Measurements from ENCODE around the gene ELMO1. TPM values are rescaled to one million over a fixed set of nuclear protein-coding genes. Genes with fewer than 3 reads are reported as not detected.

ELMO1 gene
- total and polyA plus RNA-seq, 4 donors = 6.7 to 51.5 (median 14.8) TPM

DNA sequence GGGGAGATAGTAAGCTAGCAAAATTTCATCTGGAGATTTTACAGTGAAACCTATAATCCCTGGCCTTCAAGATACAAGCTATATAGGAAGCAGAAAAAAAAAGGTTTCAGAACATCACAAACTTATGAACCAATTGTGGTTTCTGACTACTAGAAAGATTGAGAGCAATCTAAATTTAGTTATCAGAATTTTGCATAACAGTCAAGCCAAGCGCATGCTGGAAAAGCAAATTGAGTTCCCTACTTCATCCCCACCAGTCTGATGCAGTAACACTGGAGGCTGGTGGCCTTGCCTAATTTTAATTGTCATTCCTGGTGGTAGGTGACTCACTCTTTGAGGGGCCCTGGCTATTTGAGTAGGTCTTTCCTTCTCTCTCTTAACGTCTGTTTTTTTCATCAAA is 46.3 kb upstream of the ELMO1 start:
- no peaks in the 10 kb centered on the region for H3K27me3 ChIP-seq (ENCODE audit: control insufficient read depth in 4 of 4, insufficient read depth in 4 of 4, low read length in 3 of 4)
- TF ChIP-seq FOXA1 (IDR thresholded peaks at IDR 0.05) = no peak
- no peak for TF ChIP-seq FOXA2 (IDR thresholded peaks at IDR 0.05)
- no peak for TF ChIP-seq HNF4A (conservative IDR thresholded peaks at IDR 0.05)
- no peak for TF ChIP-seq ATF3 (IDR thresholded peaks at IDR 0.05)
- TF ChIP-seq TAF1 (conservative IDR thresholded peaks at IDR 0.05) = no peak
- TF ChIP-seq MAX (IDR thresholded peaks at IDR 0.05) = no peak
- TF ChIP-seq YY1 (IDR thresholded peaks at IDR 0.05) = no peak
- no peak for TF ChIP-seq EGR1 (IDR thresholded peaks at IDR 0.05; ENCODE audit: low read depth in 2 of 2)
- no peak for TF ChIP-seq JUND (IDR thresholded peaks at IDR 0.05)
- TF ChIP-seq RAD21 (IDR thresholded peaks at IDR 0.05) = no peak
- TF ChIP-seq CTCF (IDR thresholded peaks at IDR 0.05; ENCODE audit: low read depth, low read length, missing input control) = no peak
- TF ChIP-seq GABPA (IDR thresholded peaks at IDR 0.05 in 1 of 2, conservative IDR thresholded peaks at IDR 0.05 in 1 of 2) = no peak
- no peak for TF ChIP-seq HNF4G (IDR thresholded peaks at IDR 0.05)
- no peak overlapping the region for H3K27ac ChIP-seq (ENCODE audit: low read depth in 1 of 2, low read length in 2 of 2)
- 52% methylated on average over 2 of the region's 2 CpGs for WGBS
- no peaks in the 10 kb centered on the region for H3K36me3 ChIP-seq (ENCODE audit: control insufficient read depth in 4 of 4, insufficient read depth in 3 of 4, low read depth in 1 of 4, low read length in 3 of 4)
- H3K4me1 ChIP-seq (ENCODE audit: control insufficient read depth in 4 of 4, insufficient read depth in 4 of 4, low read length in 3 of 4) = peaks cover 0 to 3% (median under 1%) of the 10 kb centered on the region in 4 donors
- no peak overlapping the region for H3K9ac ChIP-seq (ENCODE audit: low read depth in 1 of 2, low read length in 2 of 2)
- H3K4me3 ChIP-seq (ENCODE audit: low read depth in 1 of 3, low read length in 3 of 3) = no peak overlapping the region
- no peaks in the 10 kb centered on the region for H3K9me3 ChIP-seq (ENCODE audit: control insufficient read depth in 4 of 4, low read length in 3 of 4)
- DNase-seq (ENCODE audit: low spot score) = no peak

DNA sequence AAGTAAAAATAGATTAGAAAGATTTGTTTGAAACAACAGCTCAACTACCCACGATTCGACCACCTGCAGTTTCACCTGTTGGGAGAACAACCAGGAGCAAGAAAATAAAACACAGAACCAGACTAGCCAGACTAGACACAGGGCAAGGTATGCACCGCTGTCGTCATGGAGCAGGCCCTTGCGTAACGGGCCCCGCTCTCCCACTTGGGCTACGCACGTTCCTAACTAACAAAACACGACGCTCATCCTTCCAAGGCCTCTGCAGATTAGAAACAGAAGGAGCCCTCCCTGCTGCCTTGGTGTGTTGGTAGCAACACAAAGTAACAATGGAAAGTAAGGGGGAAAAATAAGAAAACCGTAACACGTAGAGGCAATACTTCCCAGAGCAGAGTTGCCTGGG is 45.1 kb upstream of the ELMO1 start:
- H3K4me3 ChIP-seq (ENCODE audit: low read depth in 1 of 3, low read length in 3 of 3) = no peak overlapping the region
- H3K4me1 ChIP-seq (ENCODE audit: control insufficient read depth in 4 of 4, insufficient read depth in 4 of 4, low read length in 3 of 4) = peaks cover 0 to 9% (median 4%) of the 10 kb centered on the region in 4 donors
- H3K27me3 ChIP-seq (ENCODE audit: control insufficient read depth in 4 of 4, insufficient read depth in 4 of 4, low read length in 3 of 4) = no peaks in the 10 kb centered on the region
- H3K9me3 ChIP-seq (ENCODE audit: control insufficient read depth in 4 of 4, low read length in 3 of 4) = no peaks in the 10 kb centered on the region
- DNase-seq (ENCODE audit: low spot score) = no peak
- WGBS = 94% methylated on average over 13 of the region's 13 CpGs
- no peak overlapping the region for H3K27ac ChIP-seq (ENCODE audit: low read depth in 1 of 2, low read length in 2 of 2)
- TF ChIP-seq NR2F2 (IDR thresholded peaks at IDR 0.05) (no peak), HNF4A (conservative IDR thresholded peaks at IDR 0.05) (no peak), FOXA2 (IDR thresholded peaks at IDR 0.05) (no peak), ATF3 (IDR thresholded peaks at IDR 0.05) (no peak), RXRA (IDR thresholded peaks at IDR 0.05) (no peak), REST (IDR thresholded peaks at IDR 0.05) (no peak), YY1 (IDR thresholded peaks at IDR 0.05) (no peak), SP1 (IDR thresholded peaks at IDR 0.05) (no peak), EGR1 (IDR thresholded peaks at IDR 0.05; ENCODE audit: low read depth in 2 of 2) (no peak), FOXA1 (IDR thresholded peaks at IDR 0.05) (no peak), TAF1 (conservative IDR thresholded peaks at IDR 0.05) (no peak), JUND (IDR thresholded peaks at IDR 0.05) (no peak), RAD21 (IDR thresholded peaks at IDR 0.05) (no peak), CTCF (IDR thresholded peaks at IDR 0.05; ENCODE audit: low read depth, low read length, missing input control) (no peak), MAX (IDR thresholded peaks at IDR 0.05) (no peak)
- TF ChIP-seq, protein P1, sequence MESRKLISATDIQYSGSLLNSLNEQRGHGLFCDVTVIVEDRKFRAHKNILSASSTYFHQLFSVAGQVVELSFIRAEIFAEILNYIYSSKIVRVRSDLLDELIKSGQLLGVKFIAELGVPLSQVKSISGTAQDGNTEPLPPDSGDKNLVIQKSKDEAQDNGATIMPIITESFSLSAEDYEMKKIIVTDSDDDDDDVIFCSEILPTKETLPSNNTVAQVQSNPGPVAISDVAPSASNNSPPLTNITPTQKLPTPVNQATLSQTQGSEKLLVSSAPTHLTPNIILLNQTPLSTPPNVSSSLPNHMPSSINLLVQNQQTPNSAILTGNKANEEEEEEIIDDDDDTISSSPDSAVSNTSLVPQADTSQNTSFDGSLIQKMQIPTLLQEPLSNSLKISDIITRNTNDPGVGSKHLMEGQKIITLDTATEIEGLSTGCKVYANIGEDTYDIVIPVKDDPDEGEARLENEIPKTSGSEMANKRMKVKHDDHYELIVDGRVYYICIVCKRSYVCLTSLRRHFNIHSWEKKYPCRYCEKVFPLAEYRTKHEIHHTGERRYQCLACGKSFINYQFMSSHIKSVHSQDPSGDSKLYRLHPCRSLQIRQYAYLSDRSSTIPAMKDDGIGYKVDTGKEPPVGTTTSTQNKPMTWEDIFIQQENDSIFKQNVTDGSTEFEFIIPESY (IDR thresholded peaks at IDR 0.05) = no peak
- no peak overlapping the region for H3K9ac ChIP-seq (ENCODE audit: low read depth in 1 of 2, low read length in 2 of 2)
- no peaks in the 10 kb centered on the region for H3K36me3 ChIP-seq (ENCODE audit: control insufficient read depth in 4 of 4, insufficient read depth in 3 of 4, low read depth in 1 of 4, low read length in 3 of 4)

Data from liver (tissue), 9 donors.